ENCODE measurements around the gene ASB2. TPM values are rescaled to one million over a fixed set of nuclear protein-coding genes. Genes with fewer than 3 reads are reported as not detected.

ASB2 gene
- total RNA-seq, 1 donor from 2014 or later = 24.1 TPM

DNA sequence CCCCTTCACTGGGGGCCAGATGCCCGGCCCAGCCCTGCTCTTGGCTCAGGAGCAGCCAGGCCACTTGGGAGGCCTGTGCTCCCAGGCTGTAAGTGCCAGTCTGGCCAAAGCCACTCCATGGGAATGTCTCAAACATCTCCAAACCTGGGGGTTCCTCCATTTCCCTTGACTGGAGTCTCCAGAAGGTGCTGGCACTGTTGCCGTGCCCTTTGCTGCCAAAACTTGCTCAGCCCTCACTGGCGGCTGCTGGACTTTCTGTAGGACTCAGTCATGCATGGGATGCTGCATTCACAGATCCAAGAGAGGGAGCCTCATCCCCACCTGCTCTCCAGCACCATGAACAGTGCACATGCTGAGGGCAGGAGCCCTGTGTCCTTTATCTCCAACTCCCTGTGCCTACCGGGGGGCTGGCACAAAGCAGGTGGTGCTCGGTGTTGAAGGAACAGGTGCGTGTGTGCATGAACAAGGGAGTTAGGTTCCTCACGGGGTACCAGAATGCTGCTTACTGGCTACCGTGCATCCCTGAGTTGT, 40.1 kb upstream of the ASB2 start:
- no peaks in the 10 kb centered on the region for H3K9me3 ChIP-seq
- TF ChIP-seq POLR2AphosphoS5 (IDR thresholded peaks at IDR 0.05; ENCODE audit: insufficient read depth in 1 of 2, low read depth in 1 of 2) = no peak
- TF ChIP-seq POLR2A (IDR thresholded peaks at IDR 0.05) = no peak
- TF ChIP-seq, protein P1, sequence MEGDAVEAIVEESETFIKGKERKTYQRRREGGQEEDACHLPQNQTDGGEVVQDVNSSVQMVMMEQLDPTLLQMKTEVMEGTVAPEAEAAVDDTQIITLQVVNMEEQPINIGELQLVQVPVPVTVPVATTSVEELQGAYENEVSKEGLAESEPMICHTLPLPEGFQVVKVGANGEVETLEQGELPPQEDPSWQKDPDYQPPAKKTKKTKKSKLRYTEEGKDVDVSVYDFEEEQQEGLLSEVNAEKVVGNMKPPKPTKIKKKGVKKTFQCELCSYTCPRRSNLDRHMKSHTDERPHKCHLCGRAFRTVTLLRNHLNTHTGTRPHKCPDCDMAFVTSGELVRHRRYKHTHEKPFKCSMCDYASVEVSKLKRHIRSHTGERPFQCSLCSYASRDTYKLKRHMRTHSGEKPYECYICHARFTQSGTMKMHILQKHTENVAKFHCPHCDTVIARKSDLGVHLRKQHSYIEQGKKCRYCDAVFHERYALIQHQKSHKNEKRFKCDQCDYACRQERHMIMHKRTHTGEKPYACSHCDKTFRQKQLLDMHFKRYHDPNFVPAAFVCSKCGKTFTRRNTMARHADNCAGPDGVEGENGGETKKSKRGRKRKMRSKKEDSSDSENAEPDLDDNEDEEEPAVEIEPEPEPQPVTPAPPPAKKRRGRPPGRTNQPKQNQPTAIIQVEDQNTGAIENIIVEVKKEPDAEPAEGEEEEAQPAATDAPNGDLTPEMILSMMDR (IDR thresholded peaks at IDR 0.05) = no peak
- no peak for DNase-seq (ENCODE audit: extremely low spot score in 2 of 2)
- no peaks in the 10 kb centered on the region for H3K36me3 ChIP-seq
- intact Hi-C loops (cut with DNase I) = no loop called here
- H3K27me3 ChIP-seq = no peaks in the 10 kb centered on the region
- no peak overlapping the region for H3K4me3 ChIP-seq
- no peaks in the 10 kb centered on the region for H3K4me1 ChIP-seq
- H3K27ac ChIP-seq = no peak overlapping the region

DNA sequence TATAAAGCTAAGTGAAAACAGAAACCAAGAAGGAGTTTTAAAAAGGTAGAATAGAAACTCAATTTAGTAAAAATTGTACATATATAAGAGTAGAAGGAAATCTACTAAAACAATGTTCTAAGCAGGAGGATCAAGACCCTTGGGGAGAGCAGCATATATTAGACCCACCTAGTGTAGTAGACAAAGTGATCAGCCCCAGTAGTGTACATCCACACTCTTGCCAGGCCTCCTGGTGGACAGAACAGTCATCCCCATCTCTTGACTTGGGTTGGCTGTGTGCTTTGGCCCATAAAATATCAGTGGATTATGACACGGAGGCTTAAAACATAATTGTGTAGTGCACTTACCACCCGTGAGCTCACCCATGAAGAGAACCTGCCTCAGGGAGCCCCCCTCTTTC, 38.9 kb upstream of the ASB2 start:
- Histone ChIP-seq H3K9me3 (no peaks in the 10 kb centered on the region), H3K4me3 (no peak overlapping the region), H3K27ac (no peak overlapping the region), H3K27me3 (no peaks in the 10 kb centered on the region), H3K4me1 (no peaks in the 10 kb centered on the region), H3K36me3 (no peaks in the 10 kb centered on the region)
- TF ChIP-seq POLR2A (IDR thresholded peaks at IDR 0.05) = no peak
- no peak for TF ChIP-seq POLR2AphosphoS5 (IDR thresholded peaks at IDR 0.05; ENCODE audit: insufficient read depth in 1 of 2, low read depth in 1 of 2)
- TF ChIP-seq, protein P1 (IDR thresholded peaks at IDR 0.05) = no peak
- intact Hi-C loops (cut with DNase I) = no loop called here
- no peak for DNase-seq (ENCODE audit: extremely low spot score in 2 of 2)

DNA sequence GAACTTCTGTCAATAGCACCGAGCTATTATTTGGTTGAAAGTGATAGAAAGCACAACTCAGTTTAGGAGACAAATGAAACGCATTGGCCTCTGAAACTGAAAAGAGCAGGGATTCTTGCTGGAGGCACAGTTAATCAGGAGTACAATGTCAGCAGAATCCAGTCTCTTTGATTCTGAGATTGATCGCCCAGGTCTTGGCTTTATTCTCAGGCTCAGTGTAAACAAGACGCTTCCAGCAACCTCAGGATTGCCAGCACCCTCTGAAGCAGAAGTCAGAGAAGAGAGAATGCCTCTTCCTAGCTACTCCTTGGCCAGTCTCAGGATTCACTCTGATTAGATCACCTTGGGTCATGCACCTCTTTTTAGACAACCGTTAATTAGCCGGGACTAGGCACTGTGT, 38.0 kb upstream of the ASB2 start:
- H3K27me3 ChIP-seq = no peaks in the 10 kb centered on the region
- no peaks in the 10 kb centered on the region for H3K4me1 ChIP-seq
- DNase-seq (ENCODE audit: extremely low spot score in 2 of 2) = no peak
- no peak overlapping the region for H3K4me3 ChIP-seq
- no peaks in the 10 kb centered on the region for H3K9me3 ChIP-seq
- no peaks in the 10 kb centered on the region for H3K36me3 ChIP-seq
- TF ChIP-seq, protein P1 (IDR thresholded peaks at IDR 0.05) = no peak
- TF ChIP-seq POLR2AphosphoS5 (IDR thresholded peaks at IDR 0.05; ENCODE audit: insufficient read depth in 1 of 2, low read depth in 1 of 2) (no peak), POLR2A (IDR thresholded peaks at IDR 0.05) (no peak)
- no peak overlapping the region for H3K27ac ChIP-seq
- intact Hi-C loops (cut with DNase I) = no loop called here

DNA sequence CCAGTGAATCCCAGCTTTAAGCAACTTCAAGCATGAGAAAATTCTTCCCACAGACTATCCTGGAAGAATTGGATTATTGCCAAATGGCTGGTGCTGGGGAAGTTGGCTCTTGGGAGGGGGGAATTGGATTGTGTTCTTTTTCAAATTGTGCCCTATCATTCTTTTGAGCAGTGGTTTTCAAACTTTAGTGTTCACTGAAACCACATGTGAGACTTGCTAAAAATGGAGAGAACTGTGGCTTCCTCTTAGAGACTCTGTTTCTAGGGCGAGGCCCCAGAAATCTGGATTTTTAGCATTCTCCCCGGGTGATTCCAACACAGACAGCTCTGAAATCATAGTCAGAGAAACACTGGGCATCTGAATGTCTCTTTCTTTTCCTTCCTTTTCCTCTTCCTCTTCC, 35.4 kb upstream of the ASB2 start:
- TF ChIP-seq, protein P1 (IDR thresholded peaks at IDR 0.05) = no peak
- TF ChIP-seq POLR2A (IDR thresholded peaks at IDR 0.05) (no peak), POLR2AphosphoS5 (IDR thresholded peaks at IDR 0.05; ENCODE audit: insufficient read depth in 1 of 2, low read depth in 1 of 2) (no peak)
- H3K36me3 ChIP-seq = no peaks in the 10 kb centered on the region

DNA sequence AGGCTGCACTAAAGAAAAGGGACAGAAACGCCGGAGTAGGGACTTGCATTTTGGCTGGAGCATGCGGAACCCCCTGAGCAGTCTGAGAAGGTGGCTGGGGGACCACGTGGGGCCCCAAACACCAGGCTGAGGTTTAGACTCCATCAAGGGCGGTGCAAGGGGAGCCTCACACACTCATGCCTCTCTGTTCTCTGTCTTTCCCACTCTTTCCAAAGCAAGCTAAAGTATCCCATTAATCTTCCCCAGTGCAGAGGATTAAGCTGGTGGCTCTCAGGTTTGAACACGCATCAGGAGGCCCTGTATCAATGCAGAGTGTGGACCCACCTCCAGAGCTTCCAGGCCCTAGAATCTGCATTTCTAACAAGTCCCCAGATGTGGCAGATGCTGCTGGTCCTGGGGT, 34.3 kb upstream of the ASB2 start:
- H3K27ac ChIP-seq = no peak overlapping the region
- intact Hi-C loops (cut with DNase I) = no loop called here
- H3K27me3 ChIP-seq = no peaks in the 10 kb centered on the region
- H3K4me1 ChIP-seq = no peaks in the 10 kb centered on the region
- no peak for DNase-seq (ENCODE audit: extremely low spot score in 2 of 2)
- H3K36me3 ChIP-seq = no peaks in the 10 kb centered on the region
- no peak overlapping the region for H3K4me3 ChIP-seq
- TF ChIP-seq POLR2AphosphoS5 (IDR thresholded peaks at IDR 0.05; ENCODE audit: insufficient read depth in 1 of 2, low read depth in 1 of 2) (no peak), POLR2A (IDR thresholded peaks at IDR 0.05) (no peak)
- TF ChIP-seq, protein P1 (IDR thresholded peaks at IDR 0.05) = no peak
- H3K9me3 ChIP-seq = no peaks in the 10 kb centered on the region

More for the DNA sequence above, 35.4 kb upstream of the ASB2 start:
- Histone ChIP-seq H3K9me3 (no peaks in the 10 kb centered on the region), H3K27me3 (no peaks in the 10 kb centered on the region), H3K4me3 (no peak overlapping the region), H3K4me1 (no peaks in the 10 kb centered on the region), H3K27ac (no peak overlapping the region)
- DNase-seq (ENCODE audit: extremely low spot score in 2 of 2) = no peak
- intact Hi-C loops (cut with DNase I) = no loop called here
